Measurements from ENCODE around the gene OR5D13.

Gene OR5D13

GRCh38 chr11:55773138-55773537 lies at the start of gene OR5D13:
Gene OR5D13, plus strand, starts transcription at chr11:55773438. Its CDS starts 0 bp downstream, at chr11:55773438.
- no peak for DNase-seq

GRCh38 chr11:55726715-55727324 lies 46.4 kb upstream of the OR5D13 start:
- DNase-seq = no peak

GRCh38 chr11:55732936-55733335 lies 40.3 kb upstream of the OR5D13 start:
- no peak for DNase-seq

GRCh38 chr11:55791606-55792005 lies 18.4 kb downstream of the OR5D13 start:
- no peak for DNase-seq

- DNase-seq = no peak
Measured at GRCh38 chr11:55793321-55793720, 20.1 kb downstream of the OR5D13 start.

GRCh38 chr11:55795256-55795655 lies 22.0 kb downstream of the OR5D13 start, which contains the start of gene OR5D14:
Gene OR5D14, plus strand, starts transcription at chr11:55795556. Its CDS starts 0 bp downstream, at chr11:55795556.
- DNase-seq = no peak

GRCh38 chr11:55806248-55806647 lies 33.0 kb downstream of the OR5D13 start:
- DNase-seq = no peak

GRCh38 chr11:55811067-55811466 lies 37.8 kb downstream of the OR5D13 start, which contains the start of gene OR5L1:
Gene OR5L1, plus strand, starts transcription at chr11:55811367. Its CDS starts 100 bp downstream, at chr11:55811467.
- DNase-seq = no peak

- DNase-seq = no peak
Measured at GRCh38 chr11:55819330-55819729, 46.1 kb downstream of the OR5D13 start, which contains the start of gene OR5D18. Gene OR5D18, plus strand, starts transcription at chr11:55819630. Its CDS starts 0 bp downstream, at chr11:55819630.

Measured in NCI-H1092 (cell line).